Type B pancreatic cell (in vitro differentiated cells): ENCODE measurements around the gene CDC14A. TPM values are rescaled to one million over a fixed set of nuclear protein-coding genes. Genes with fewer than 3 reads are reported as not detected.

Source experiments
- DNase-seq: peaks from one replicate; pipeline ENCODE4 v3.0.0; 2021; ENCODE audit warnings: mixed read lengths; ENCODE audit not compliant: unreplicated experiment; ENCODE audit errors: extremely low spot score
- H3K27ac Mint-ChIP-seq: 2 replicates; pipeline ENCODE4 v1.8.0; 2021; ENCODE audit warnings: mild to moderate bottlenecking, mixed read lengths
- H3K27me3 Mint-ChIP-seq: 2 replicates; pipeline ENCODE4 v1.8.0; 2021; ENCODE audit warnings: mixed read lengths
- H3K36me3 Mint-ChIP-seq: 2 replicates; pipeline ENCODE4 v1.8.0; 2021; ENCODE audit warnings: mixed read lengths
- H3K4me1 Mint-ChIP-seq: one replicate; pipeline ENCODE4 v1.8.0; 2021; ENCODE audit warnings: mixed read lengths; ENCODE audit not compliant: unreplicated experiment
- H3K4me3 Mint-ChIP-seq: 2 replicates; pipeline ENCODE4 v1.8.0; 2021; ENCODE audit warnings: mild to moderate bottlenecking, mixed read lengths
- H3K9me3 Mint-ChIP-seq: 2 replicates; pipeline ENCODE4 v1.8.0; 2021; ENCODE audit warnings: mixed read lengths
- CTCF ChIP-seq: fragments of 200-600 bp; sonication (generic); conservative IDR thresholded peaks from 2 replicates; pipeline ENCODE4 v1.5.0; 2021; ENCODE audit warnings: antibody characterized with exemption, mild to moderate bottlenecking
- total RNA-seq: library from RNA; stranded (reverse); gene quantifications from 2 replicates; pipeline ENCODE4 v1.2.1, GENCODE V29; 2021; ENCODE audit warnings: low replicate concordance

CDC14A gene
- total RNA-seq, 1 donor from 2014 or later, result 11.4 TPM

- Mint-ChIP-seq H3K9me3 (no peaks in the 10 kb centered on the region), H3K4me1 (no peaks in the 10 kb centered on the region), H3K27ac (no peak overlapping the region), H3K27me3 (no peaks in the 10 kb centered on the region), H3K4me3 (no peak overlapping the region), H3K36me3 (peaks cover 4% of the 10 kb centered on the region)
- no peak for DNase-seq
- TF ChIP-seq CTCF, result no peak
These were observed 130.4 kb downstream of the CDC14A start for GRCh38 chr1:100482748-100483147.

GRCh38 chr1:100483230-100483629 is 130.9 kb downstream of the CDC14A start:
- no peak for DNase-seq
- H3K27ac Mint-ChIP-seq, result no peak overlapping the region
- no peaks in the 10 kb centered on the region for H3K4me1 Mint-ChIP-seq
- H3K36me3 Mint-ChIP-seq, result peaks cover 4% of the 10 kb centered on the region
- no peaks in the 10 kb centered on the region for H3K9me3 Mint-ChIP-seq
- no peak for TF ChIP-seq CTCF
- H3K4me3 Mint-ChIP-seq, result no peak overlapping the region
- H3K27me3 Mint-ChIP-seq, result no peaks in the 10 kb centered on the region

GRCh38 chr1:100485855-100486258 is 133.6 kb downstream of the CDC14A start:
- DNase-seq, result no peak
- no peak for TF ChIP-seq CTCF

GRCh38 chr1:100494393-100495084 is 142.2 kb downstream of the CDC14A start:
- TF ChIP-seq CTCF, result no peak
- H3K9me3 Mint-ChIP-seq, result no peaks in the 10 kb centered on the region
- H3K4me1 Mint-ChIP-seq, result no peaks in the 10 kb centered on the region
- no peaks in the 10 kb centered on the region for H3K27me3 Mint-ChIP-seq
- no peak for DNase-seq
- H3K27ac Mint-ChIP-seq, result no peak overlapping the region
- H3K36me3 Mint-ChIP-seq, result peaks cover 26% of the 10 kb centered on the region
- H3K4me3 Mint-ChIP-seq, result no peak overlapping the region

More at GRCh38 chr1:100485855-100486258, 133.6 kb downstream of the CDC14A start:
- Mint-ChIP-seq H3K36me3 (peaks cover 4% of the 10 kb centered on the region), H3K4me3 (no peak overlapping the region), H3K27me3 (no peaks in the 10 kb centered on the region), H3K27ac (no peak overlapping the region), H3K9me3 (no peaks in the 10 kb centered on the region), H3K4me1 (no peaks in the 10 kb centered on the region)

GRCh38 chr1:100496896-100497295 is 144.6 kb downstream of the CDC14A start:
- H3K4me3 Mint-ChIP-seq, result no peak overlapping the region
- DNase-seq, result no peak
- H3K36me3 Mint-ChIP-seq, result peaks cover 32% of the 10 kb centered on the region
- H3K27me3 Mint-ChIP-seq, result no peaks in the 10 kb centered on the region
- no peak for TF ChIP-seq CTCF
- H3K9me3 Mint-ChIP-seq, result no peaks in the 10 kb centered on the region
- no peak overlapping the region for H3K27ac Mint-ChIP-seq
- H3K4me1 Mint-ChIP-seq, result no peaks in the 10 kb centered on the region
